HEK293 (cell line): ENCODE results near the gene CSNK1A1.
A peak's percentile ranks its signal among the peaks of the same experiment; 100 is the strongest.

Source experiments
- CTCF ChIA-PET: fragments of 350-600 bp; formaldehyde crosslinking; extraction: SDS; loops from one replicate; lab custom pipeline; 2021; ENCODE audit warnings: antibody characterized with exemption; lab: Yijun Ruan, JAX
- POLR2A ChIA-PET: fragments of 300-600 bp; formaldehyde crosslinking; extraction: SDS; loops from one replicate; lab custom pipeline; 2020; ENCODE audit warnings: antibody characterized with exemption, inconsistent platforms; lab: Yijun Ruan, JAX
- H3K27ac ChIP-seq: fragments of 200-500 bp; sonication (Bioruptor generic); 2 replicates; pipeline ENCODE4 v1.5.1; 2014; ENCODE audit warnings: low read depth, low read length, control low read depth, inconsistent platforms; ENCODE audit errors: extremely low read depth
- H3K36me3 ChIP-seq, 2 experiments: fragments of 200-500 bp in 1 of 2; sonication (Bioruptor generic) in 1 of 2; 1 replicate in 1 of 2; 2 replicates in 1 of 2; pipeline ENCODE4 v1.5.1; 2014 to 2017; ENCODE audit warnings: inconsistent platforms in 2 of 2, low read length in 2 of 2; ENCODE audit not compliant: control insufficient read depth in 2 of 2, insufficient read depth in 1 of 2
- H3K4me1 ChIP-seq: fragments of 200-500 bp; sonication (Bioruptor generic); 2 replicates; pipeline ENCODE4 v1.5.1; 2014; ENCODE audit warnings: mild to moderate bottlenecking, low read length, inconsistent platforms; ENCODE audit not compliant: control insufficient read depth, insufficient read depth
- H3K4me3 ChIP-seq: 2 replicates; pipeline ENCODE4 v1.5.1; 2011; ENCODE audit warnings: low read depth, mild to moderate bottlenecking, control low read depth, low read length, moderate library complexity
- H3K9me3 ChIP-seq: fragments of 200-500 bp; sonication (Bioruptor generic); 2 replicates; pipeline ENCODE4 v1.5.1; 2014; ENCODE audit warnings: low read depth, low read length, inconsistent platforms; ENCODE audit not compliant: control insufficient read depth, insufficient read depth
- MEIS1 ChIP-seq: sonication (generic); formaldehyde crosslinking; IDR thresholded peaks from 2 replicates; pipeline ENCODE4 v1.8.1; 2022; ENCODE audit warnings: missing genetic modification reagents, mild to moderate bottlenecking, borderline replicate concordance
- MYNN ChIP-seq: fragments of 450-650 bp; formaldehyde crosslinking; IDR thresholded peaks from 2 replicates; pipeline ENCODE4 v1.5.1; 2016; ENCODE audit warnings: missing biosample characterization, missing genetic modification characterization, borderline replicate concordance
- SCRT2 ChIP-seq: fragments of 450-650 bp; formaldehyde crosslinking; IDR thresholded peaks from 2 replicates; pipeline ENCODE4 v1.5.1; 2016; ENCODE audit warnings: missing biosample characterization, missing genetic modification characterization
- SP3 ChIP-seq: fragments of 450-650 bp; formaldehyde crosslinking; IDR thresholded peaks from 2 replicates; pipeline ENCODE4 v1.5.1; 2016; ENCODE audit warnings: missing biosample characterization, missing genetic modification characterization
- WT1 ChIP-seq: fragments of 450-650 bp; formaldehyde crosslinking; IDR thresholded peaks from 2 replicates; pipeline ENCODE4 v1.5.1; 2016; ENCODE audit warnings: missing biosample characterization, missing genetic modification characterization
- YY1 ChIP-seq: fragments of 450-650 bp; formaldehyde crosslinking; IDR thresholded peaks from 2 replicates; pipeline ENCODE4 v1.5.1; 2018; ENCODE audit warnings: missing biosample characterization, missing genetic modification characterization
- ZBTB17 ChIP-seq: fragments of 450-650 bp; formaldehyde crosslinking; IDR thresholded peaks from 2 replicates; pipeline ENCODE4 v1.5.1; 2016; ENCODE audit warnings: missing biosample characterization, missing genetic modification characterization
- ZBTB21 ChIP-seq: fragments of 450-650 bp; formaldehyde crosslinking; IDR thresholded peaks from 2 replicates; pipeline ENCODE4 v1.5.1; 2017; ENCODE audit warnings: missing biosample characterization, missing genetic modification characterization
- ZFHX2 ChIP-seq: fragments of 450-650 bp; formaldehyde crosslinking; conservative IDR thresholded peaks from 2 replicates; pipeline ENCODE4 v1.5.1; 2016; ENCODE audit warnings: missing biosample characterization, missing genetic modification characterization
- ZNF214 ChIP-seq: fragments of 450-650 bp; formaldehyde crosslinking; IDR thresholded peaks from 2 replicates; pipeline ENCODE4 v1.5.1; 2017; ENCODE audit warnings: missing biosample characterization, mild to moderate bottlenecking, missing genetic modification characterization, borderline replicate concordance
- ZNF223 ChIP-seq: fragments of 450-650 bp; formaldehyde crosslinking; IDR thresholded peaks from 2 replicates; pipeline ENCODE4 v1.5.1; 2016; ENCODE audit warnings: missing biosample characterization, missing genetic modification characterization
- ZNF311 ChIP-seq: fragments of 450-650 bp; formaldehyde crosslinking; IDR thresholded peaks from 2 replicates; pipeline ENCODE4 v1.5.1; 2017; ENCODE audit warnings: missing biosample characterization, missing genetic modification characterization, borderline replicate concordance
- ZNF350 ChIP-seq: fragments of 450-650 bp; formaldehyde crosslinking; IDR thresholded peaks from 2 replicates; pipeline ENCODE4 v1.5.0; 2017; ENCODE audit warnings: missing biosample characterization, mild to moderate bottlenecking, missing genetic modification characterization
- ZNF404 ChIP-seq: fragments of 450-650 bp; formaldehyde crosslinking; IDR thresholded peaks from 2 replicates; pipeline ENCODE4 v1.5.1; 2017; ENCODE audit warnings: missing biosample characterization, missing genetic modification characterization
- ZNF555 ChIP-seq: fragments of 450-650 bp; formaldehyde crosslinking; conservative IDR thresholded peaks from 2 replicates; pipeline ENCODE4 v1.5.1; 2017; ENCODE audit warnings: missing biosample characterization, mild to moderate bottlenecking, missing genetic modification characterization, inconsistent platforms
- ZNF558 ChIP-seq: fragments of 450-650 bp; formaldehyde crosslinking; IDR thresholded peaks from 2 replicates; pipeline ENCODE4 v1.5.1; 2016; ENCODE audit warnings: missing biosample characterization, missing genetic modification characterization
- ZNF654 ChIP-seq: fragments of 450-650 bp; formaldehyde crosslinking; IDR thresholded peaks from 2 replicates; pipeline ENCODE4 v1.5.1; 2016; ENCODE audit warnings: low read depth, missing biosample characterization, missing genetic modification characterization
- ZNF660 ChIP-seq: fragments of 450-650 bp; IDR thresholded peaks from 2 replicates; pipeline ENCODE4 v1.5.1; 2018; ENCODE audit warnings: missing biosample characterization, mild to moderate bottlenecking, missing genetic modification characterization
- ZNF677 ChIP-seq: fragments of 450-650 bp; IDR thresholded peaks from 2 replicates; pipeline ENCODE4 v1.5.0; 2018; ENCODE audit warnings: missing biosample characterization, mild to moderate bottlenecking, missing genetic modification characterization, moderate library complexity
- ZNF768 ChIP-seq: fragments of 450-650 bp; formaldehyde crosslinking; IDR thresholded peaks from 2 replicates; pipeline ENCODE4 v1.5.1; 2018; ENCODE audit warnings: missing biosample characterization, mild to moderate bottlenecking, missing genetic modification characterization
- ZSCAN16 ChIP-seq: fragments of 450-650 bp; formaldehyde crosslinking; IDR thresholded peaks from 2 replicates; pipeline ENCODE4 v1.5.1; 2016; ENCODE audit warnings: missing biosample characterization, missing genetic modification characterization
- ZSCAN23 ChIP-seq: fragments of 450-650 bp; formaldehyde crosslinking; IDR thresholded peaks from 2 replicates; pipeline ENCODE4 v1.5.1; 2016; ENCODE audit warnings: missing biosample characterization, missing genetic modification characterization
- TF ChIP-seq, protein P1 (sequence below): fragments of 450-650 bp; formaldehyde crosslinking; IDR thresholded peaks from 2 replicates; pipeline ENCODE4 v1.5.1; 2016; ENCODE audit warnings: missing biosample characterization, missing genetic modification characterization, borderline replicate concordance
- TF ChIP-seq, protein P2 (sequence below): fragments of 450-650 bp; formaldehyde crosslinking; IDR thresholded peaks from 2 replicates; pipeline ENCODE4 v1.5.1; 2016; ENCODE audit warnings: missing biosample characterization, missing genetic modification characterization
- TF ChIP-seq, protein P3 (sequence below): fragments of 450-650 bp; formaldehyde crosslinking; IDR thresholded peaks from 2 replicates; pipeline ENCODE4 v1.5.1; 2016; ENCODE audit warnings: missing biosample characterization, missing genetic modification characterization, low read depth

CSNK1A1 gene

DNA sequence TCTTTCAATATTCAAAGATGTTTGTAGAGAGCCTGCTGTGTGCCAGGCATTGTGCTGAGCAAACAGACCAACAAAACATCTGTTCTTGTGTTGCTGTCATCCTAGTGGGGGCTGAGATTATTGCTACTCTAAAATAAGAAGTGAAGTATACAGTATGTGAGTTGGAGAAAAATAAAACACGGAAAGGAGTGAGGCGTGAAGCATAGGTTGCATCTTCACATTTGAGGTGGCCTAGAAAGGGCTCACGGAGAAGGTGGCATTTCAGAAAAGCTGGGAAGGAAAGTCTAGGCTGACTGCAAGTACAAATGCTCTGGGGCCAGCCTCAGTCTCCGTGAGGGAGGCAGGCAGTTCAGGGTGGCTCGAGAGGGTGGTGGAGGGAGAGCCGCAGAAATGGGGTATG lies 80.3 kb downstream of the CSNK1A1 start:
- no peaks in the 10 kb centered on the region for H3K9me3 ChIP-seq
- no peak overlapping the region for H3K4me3 ChIP-seq
- ChIA-PET CTCF (interaction anchor here (0.8 to 1.0 kb wide), 2 partner anchors 17 to 30 kb away, joined by 3 to 4 read pairs; no protein-coding TSS in a partner anchor), POLR2A (interaction anchor here (0.5 kb wide), 1 partner anchor 9 kb away, joined by 3 read pairs; no protein-coding TSS in a partner anchor)
- no peaks in the 10 kb centered on the region for H3K36me3 ChIP-seq
- 0 out of 2 replicates have a peak, but pooled peaks cover under 1% of the 10 kb centered on the region for H3K4me1 ChIP-seq
- H3K27ac ChIP-seq: no peak overlapping the region
- TF ChIP-seq ZSCAN16 (tag by site-specific recombination) (no peak), ZNF677 (no peak), ZFHX2 (tag by site-specific recombination) (no peak), YY1 (no peak), MEIS1 (CRISPR knock-in tag) (no peak), SP3 (tag by site-specific recombination) (no peak), ZNF558 (no peak), ZNF555 (tag by site-specific recombination) (no peak), ZNF654 (tag by site-specific recombination) (no peak)

DNA sequence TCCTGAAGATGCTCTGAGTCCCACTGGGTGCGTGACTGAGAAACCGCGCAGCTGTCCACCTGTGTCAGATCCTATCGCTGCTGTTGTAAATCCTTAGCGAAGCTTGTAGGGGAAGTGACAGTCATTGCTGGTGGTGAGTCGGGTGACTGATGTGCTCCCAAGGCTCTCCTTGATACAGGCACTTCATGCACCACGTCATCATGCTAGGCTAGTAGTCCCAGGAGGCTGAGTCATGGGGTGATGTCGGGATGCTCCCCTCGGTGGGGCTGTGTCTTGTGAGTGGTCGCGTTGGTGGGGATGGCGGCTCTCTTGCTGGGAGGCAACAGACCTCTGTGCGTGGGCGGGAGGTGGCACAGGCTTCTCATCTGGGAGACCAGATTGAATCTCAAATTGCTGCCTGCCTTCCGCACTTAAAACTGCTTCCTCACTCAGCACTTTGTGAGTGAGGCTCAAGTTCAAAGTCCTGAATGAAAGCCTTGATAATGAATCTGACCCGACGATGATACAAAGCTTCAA lies 84.7 kb downstream of the CSNK1A1 start:
- CTCF ChIA-PET: interaction anchor here (0.5 to 1.2 kb wide), 6 partner anchors 12 to 154 kb away, joined by 3 to 5 read pairs (median 3); no protein-coding TSS in a partner anchor
- TF ChIP-seq ZNF311 (tag by site-specific recombination) (no peak), ZSCAN23 (peak; percentile 72; the same call in 1 of the 2 replicates), ZNF768 (no peak), ZNF404 (tag by site-specific recombination) (no peak), ZBTB21 (tag by site-specific recombination) (peak; percentile 89), SCRT2 (tag by site-specific recombination) (peak; percentile 33), ZNF214 (tag by site-specific recombination) (no peak), ZNF350 (tag by site-specific recombination) (no peak), ZBTB17 (tag by site-specific recombination) (peak; percentile 90), ZNF223 (tag by site-specific recombination) (peak; percentile 93), MYNN (tag by site-specific recombination) (no peak), WT1 (tag by site-specific recombination) (peak; percentile 63; the same call in 1 of the 2 replicates), ZNF660 (no peak; the same call in 1 of the 2 replicates)
- TF ChIP-seq, protein P1, sequence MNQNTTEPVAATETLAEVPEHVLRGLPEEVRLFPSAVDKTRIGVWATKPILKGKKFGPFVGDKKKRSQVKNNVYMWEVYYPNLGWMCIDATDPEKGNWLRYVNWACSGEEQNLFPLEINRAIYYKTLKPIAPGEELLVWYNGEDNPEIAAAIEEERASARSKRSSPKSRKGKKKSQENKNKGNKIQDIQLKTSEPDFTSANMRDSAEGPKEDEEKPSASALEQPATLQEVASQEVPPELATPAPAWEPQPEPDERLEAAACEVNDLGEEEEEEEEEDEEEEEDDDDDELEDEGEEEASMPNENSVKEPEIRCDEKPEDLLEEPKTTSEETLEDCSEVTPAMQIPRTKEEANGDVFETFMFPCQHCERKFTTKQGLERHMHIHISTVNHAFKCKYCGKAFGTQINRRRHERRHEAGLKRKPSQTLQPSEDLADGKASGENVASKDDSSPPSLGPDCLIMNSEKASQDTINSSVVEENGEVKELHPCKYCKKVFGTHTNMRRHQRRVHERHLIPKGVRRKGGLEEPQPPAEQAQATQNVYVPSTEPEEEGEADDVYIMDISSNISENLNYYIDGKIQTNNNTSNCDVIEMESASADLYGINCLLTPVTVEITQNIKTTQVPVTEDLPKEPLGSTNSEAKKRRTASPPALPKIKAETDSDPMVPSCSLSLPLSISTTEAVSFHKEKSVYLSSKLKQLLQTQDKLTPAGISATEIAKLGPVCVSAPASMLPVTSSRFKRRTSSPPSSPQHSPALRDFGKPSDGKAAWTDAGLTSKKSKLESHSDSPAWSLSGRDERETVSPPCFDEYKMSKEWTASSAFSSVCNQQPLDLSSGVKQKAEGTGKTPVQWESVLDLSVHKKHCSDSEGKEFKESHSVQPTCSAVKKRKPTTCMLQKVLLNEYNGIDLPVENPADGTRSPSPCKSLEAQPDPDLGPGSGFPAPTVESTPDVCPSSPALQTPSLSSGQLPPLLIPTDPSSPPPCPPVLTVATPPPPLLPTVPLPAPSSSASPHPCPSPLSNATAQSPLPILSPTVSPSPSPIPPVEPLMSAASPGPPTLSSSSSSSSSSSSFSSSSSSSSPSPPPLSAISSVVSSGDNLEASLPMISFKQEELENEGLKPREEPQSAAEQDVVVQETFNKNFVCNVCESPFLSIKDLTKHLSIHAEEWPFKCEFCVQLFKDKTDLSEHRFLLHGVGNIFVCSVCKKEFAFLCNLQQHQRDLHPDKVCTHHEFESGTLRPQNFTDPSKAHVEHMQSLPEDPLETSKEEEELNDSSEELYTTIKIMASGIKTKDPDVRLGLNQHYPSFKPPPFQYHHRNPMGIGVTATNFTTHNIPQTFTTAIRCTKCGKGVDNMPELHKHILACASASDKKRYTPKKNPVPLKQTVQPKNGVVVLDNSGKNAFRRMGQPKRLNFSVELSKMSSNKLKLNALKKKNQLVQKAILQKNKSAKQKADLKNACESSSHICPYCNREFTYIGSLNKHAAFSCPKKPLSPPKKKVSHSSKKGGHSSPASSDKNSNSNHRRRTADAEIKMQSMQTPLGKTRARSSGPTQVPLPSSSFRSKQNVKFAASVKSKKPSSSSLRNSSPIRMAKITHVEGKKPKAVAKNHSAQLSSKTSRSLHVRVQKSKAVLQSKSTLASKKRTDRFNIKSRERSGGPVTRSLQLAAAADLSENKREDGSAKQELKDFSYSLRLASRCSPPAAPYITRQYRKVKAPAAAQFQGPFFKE: no peak
- TF ChIP-seq, protein P2, sequence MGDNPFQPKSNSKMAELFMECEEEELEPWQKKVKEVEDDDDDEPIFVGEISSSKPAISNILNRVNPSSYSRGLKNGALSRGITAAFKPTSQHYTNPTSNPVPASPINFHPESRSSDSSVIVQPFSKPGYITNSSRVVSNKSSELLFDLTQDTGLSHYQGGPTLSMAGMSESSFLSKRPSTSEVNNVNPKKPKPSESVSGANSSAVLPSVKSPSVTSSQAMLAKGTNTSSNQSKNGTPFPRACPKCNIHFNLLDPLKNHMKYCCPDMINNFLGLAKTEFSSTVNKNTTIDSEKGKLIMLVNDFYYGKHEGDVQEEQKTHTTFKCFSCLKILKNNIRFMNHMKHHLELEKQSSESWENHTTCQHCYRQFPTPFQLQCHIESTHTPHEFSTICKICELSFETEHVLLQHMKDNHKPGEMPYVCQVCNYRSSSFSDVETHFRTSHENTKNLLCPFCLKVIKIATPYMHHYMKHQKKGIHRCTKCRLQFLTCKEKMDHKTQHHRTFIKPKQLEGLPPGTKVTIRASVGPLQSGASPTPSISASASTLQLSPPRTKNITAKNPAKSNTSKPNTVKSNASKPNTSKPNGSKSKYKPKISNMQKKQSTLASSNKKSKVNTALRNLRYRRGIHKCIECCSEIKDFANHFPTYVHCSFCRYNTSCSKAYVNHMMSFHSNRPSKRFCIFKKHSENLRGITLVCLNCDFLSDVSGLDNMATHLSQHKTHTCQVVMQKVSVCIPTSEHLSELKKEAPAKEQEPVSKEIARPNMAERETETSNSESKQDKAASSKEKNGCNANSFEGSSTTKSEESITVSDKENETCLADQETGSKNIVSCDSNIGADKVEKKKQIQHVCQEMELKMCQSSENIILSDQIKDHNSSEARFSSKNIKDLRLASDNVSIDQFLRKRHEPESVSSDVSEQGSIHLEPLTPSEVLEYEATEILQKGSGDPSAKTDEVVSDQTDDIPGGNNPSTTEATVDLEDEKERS (tag by site-specific recombination): no peak
- TF ChIP-seq, protein P3, sequence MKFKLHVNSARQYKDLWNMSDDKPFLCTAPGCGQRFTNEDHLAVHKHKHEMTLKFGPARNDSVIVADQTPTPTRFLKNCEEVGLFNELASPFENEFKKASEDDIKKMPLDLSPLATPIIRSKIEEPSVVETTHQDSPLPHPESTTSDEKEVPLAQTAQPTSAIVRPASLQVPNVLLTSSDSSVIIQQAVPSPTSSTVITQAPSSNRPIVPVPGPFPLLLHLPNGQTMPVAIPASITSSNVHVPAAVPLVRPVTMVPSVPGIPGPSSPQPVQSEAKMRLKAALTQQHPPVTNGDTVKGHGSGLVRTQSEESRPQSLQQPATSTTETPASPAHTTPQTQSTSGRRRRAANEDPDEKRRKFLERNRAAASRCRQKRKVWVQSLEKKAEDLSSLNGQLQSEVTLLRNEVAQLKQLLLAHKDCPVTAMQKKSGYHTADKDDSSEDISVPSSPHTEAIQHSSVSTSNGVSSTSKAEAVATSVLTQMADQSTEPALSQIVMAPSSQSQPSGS (tag by site-specific recombination): peak; percentile 73; the same call in 1 of the 2 replicates

More for the DNA sequence above, 84.7 kb downstream of the CSNK1A1 start:
- POLR2A ChIA-PET: interaction anchor here (1.3 to 1.5 kb wide), 2 partner anchors 8 to 19 kb away, joined by 3 to 4 read pairs; no protein-coding TSS in a partner anchor
- H3K36me3 ChIP-seq: no peaks in the 10 kb centered on the region
- no peak overlapping the region for H3K4me3 ChIP-seq
- H3K27ac ChIP-seq: no peak overlapping the region
- H3K4me1 ChIP-seq: no peaks in the 10 kb centered on the region
- no peaks in the 10 kb centered on the region for H3K9me3 ChIP-seq
